Measurements from ENCODE around the gene KRTAP5-9. TPM values are rescaled to one million over a fixed set of nuclear protein-coding genes. Genes with fewer than 3 reads are reported as not detected.

KRTAP5-9 gene
- total and polyA plus RNA-seq, 2 experiments from 2014 or later: 0.24 TPM; not detected in 1

DNA sequence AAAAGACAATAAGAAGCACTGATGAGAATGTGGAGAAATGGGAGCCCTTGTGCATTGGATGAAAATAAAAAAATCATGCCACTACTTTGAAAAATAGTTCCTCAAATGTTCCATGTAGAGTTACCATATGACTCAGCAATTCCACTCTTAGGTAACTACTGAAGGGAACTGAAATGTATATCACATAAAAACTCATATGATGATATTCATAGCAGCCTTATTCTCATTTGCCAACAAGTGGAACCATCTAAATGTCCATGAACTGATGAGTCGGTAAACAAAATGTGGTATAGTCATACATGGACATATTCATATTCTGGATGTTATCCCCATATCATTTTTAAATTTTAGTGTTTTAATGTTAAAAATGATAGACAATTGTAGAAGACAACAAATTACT, 3.5 kb downstream of the KRTAP5-9 start:
- no peak overlapping the region for H2AFZ ChIP-seq
- Mint-ChIP-seq H3K9me3 (peaks cover under 1% of the 10 kb centered on the region; the same call in 2 of the 3 replicates), H3K4me1 (peaks cover 5% of the 10 kb centered on the region), H3K27ac (no peak overlapping the region), H3K36me3 (ENCODE audit: low read depth) (0 out of 3 replicates have a peak, but pooled peaks cover under 1% of the 10 kb centered on the region), H3K4me3 (no peak overlapping the region), H3K27me3 (ENCODE audit: insufficient read depth, low read depth, poor library complexity) (peaks cover 2% of the 10 kb centered on the region)
- DNase-seq (ENCODE audit: low spot score) (no peak), ATAC-seq (no peak)
- no peak overlapping the region for H3K4me2 ChIP-seq
- H3K4me3 ChIP-seq: no peak overlapping the region
- no peaks in the 10 kb centered on the region for H3K36me3 ChIP-seq (ENCODE audit: insufficient read depth)
- no peaks in the 10 kb centered on the region for H4K20me1 ChIP-seq (replicated peaks; ENCODE audit: insufficient read depth)
- H3F3A ChIP-seq (replicated peaks; ENCODE audit: low read depth): no peaks in the 10 kb centered on the region
- no peaks in the 10 kb centered on the region for H3K79me2 ChIP-seq (replicated peaks; ENCODE audit: insufficient read depth)
- TF ChIP-seq NANOG (IDR thresholded peaks at IDR 0.05; ENCODE audit: borderline replicate concordance): no peak
- no peak for TF ChIP-seq POLR2AphosphoS5 (IDR thresholded peaks at IDR 0.05; ENCODE audit: low read depth)
- no peak for TF ChIP-seq STAT1 (IDR thresholded peaks at IDR 0.05; ENCODE audit: unreplicated experiment)
- no peak for TF ChIP-seq EZH2 (IDR thresholded peaks at IDR 0.05; ENCODE audit: low read depth, unreplicated experiment)
- TF ChIP-seq, protein P1, sequence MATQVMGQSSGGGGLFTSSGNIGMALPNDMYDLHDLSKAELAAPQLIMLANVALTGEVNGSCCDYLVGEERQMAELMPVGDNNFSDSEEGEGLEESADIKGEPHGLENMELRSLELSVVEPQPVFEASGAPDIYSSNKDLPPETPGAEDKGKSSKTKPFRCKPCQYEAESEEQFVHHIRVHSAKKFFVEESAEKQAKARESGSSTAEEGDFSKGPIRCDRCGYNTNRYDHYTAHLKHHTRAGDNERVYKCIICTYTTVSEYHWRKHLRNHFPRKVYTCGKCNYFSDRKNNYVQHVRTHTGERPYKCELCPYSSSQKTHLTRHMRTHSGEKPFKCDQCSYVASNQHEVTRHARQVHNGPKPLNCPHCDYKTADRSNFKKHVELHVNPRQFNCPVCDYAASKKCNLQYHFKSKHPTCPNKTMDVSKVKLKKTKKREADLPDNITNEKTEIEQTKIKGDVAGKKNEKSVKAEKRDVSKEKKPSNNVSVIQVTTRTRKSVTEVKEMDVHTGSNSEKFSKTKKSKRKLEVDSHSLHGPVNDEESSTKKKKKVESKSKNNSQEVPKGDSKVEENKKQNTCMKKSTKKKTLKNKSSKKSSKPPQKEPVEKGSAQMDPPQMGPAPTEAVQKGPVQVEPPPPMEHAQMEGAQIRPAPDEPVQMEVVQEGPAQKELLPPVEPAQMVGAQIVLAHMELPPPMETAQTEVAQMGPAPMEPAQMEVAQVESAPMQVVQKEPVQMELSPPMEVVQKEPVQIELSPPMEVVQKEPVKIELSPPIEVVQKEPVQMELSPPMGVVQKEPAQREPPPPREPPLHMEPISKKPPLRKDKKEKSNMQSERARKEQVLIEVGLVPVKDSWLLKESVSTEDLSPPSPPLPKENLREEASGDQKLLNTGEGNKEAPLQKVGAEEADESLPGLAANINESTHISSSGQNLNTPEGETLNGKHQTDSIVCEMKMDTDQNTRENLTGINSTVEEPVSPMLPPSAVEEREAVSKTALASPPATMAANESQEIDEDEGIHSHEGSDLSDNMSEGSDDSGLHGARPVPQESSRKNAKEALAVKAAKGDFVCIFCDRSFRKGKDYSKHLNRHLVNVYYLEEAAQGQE (IDR thresholded peaks at IDR 0.05; ENCODE audit: unreplicated experiment): no peak
- no peak for TF ChIP-seq ZNF331 (CRISPR knock-in tag; IDR thresholded peaks at IDR 0.05; ENCODE audit: low read depth)
- no peak for TF ChIP-seq CREB1 (CRISPR knock-in tag; IDR thresholded peaks at IDR 0.05; ENCODE audit: low read depth)
- TF ChIP-seq, protein P2, sequence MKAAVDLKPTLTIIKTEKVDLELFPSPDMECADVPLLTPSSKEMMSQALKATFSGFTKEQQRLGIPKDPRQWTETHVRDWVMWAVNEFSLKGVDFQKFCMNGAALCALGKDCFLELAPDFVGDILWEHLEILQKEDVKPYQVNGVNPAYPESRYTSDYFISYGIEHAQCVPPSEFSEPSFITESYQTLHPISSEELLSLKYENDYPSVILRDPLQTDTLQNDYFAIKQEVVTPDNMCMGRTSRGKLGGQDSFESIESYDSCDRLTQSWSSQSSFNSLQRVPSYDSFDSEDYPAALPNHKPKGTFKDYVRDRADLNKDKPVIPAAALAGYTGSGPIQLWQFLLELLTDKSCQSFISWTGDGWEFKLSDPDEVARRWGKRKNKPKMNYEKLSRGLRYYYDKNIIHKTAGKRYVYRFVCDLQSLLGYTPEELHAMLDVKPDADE (IDR thresholded peaks at IDR 0.05): no peak
- TF ChIP-seq, protein P3, sequence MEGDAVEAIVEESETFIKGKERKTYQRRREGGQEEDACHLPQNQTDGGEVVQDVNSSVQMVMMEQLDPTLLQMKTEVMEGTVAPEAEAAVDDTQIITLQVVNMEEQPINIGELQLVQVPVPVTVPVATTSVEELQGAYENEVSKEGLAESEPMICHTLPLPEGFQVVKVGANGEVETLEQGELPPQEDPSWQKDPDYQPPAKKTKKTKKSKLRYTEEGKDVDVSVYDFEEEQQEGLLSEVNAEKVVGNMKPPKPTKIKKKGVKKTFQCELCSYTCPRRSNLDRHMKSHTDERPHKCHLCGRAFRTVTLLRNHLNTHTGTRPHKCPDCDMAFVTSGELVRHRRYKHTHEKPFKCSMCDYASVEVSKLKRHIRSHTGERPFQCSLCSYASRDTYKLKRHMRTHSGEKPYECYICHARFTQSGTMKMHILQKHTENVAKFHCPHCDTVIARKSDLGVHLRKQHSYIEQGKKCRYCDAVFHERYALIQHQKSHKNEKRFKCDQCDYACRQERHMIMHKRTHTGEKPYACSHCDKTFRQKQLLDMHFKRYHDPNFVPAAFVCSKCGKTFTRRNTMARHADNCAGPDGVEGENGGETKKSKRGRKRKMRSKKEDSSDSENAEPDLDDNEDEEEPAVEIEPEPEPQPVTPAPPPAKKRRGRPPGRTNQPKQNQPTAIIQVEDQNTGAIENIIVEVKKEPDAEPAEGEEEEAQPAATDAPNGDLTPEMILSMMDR (conservative IDR thresholded peaks at IDR 0.05; ENCODE audit: low read depth in 2 of 2): no peak
- TF ChIP-seq EZH2phosphoT487 (IDR thresholded peaks at IDR 0.05; ENCODE audit: unreplicated experiment): no peak
- H3K27ac ChIP-seq (ENCODE audit: low read depth): no peak overlapping the region
- H3K9me2 ChIP-seq (ENCODE audit: insufficient read depth): no peaks in the 10 kb centered on the region
- no peaks in the 10 kb centered on the region for H3K27me3 ChIP-seq (ENCODE audit: insufficient read depth)
- no peaks in the 10 kb centered on the region for H3K4me1 ChIP-seq (ENCODE audit: insufficient read depth)
